ENCODE data around the gene ALKBH4.

Gene ALKBH4

DNA sequence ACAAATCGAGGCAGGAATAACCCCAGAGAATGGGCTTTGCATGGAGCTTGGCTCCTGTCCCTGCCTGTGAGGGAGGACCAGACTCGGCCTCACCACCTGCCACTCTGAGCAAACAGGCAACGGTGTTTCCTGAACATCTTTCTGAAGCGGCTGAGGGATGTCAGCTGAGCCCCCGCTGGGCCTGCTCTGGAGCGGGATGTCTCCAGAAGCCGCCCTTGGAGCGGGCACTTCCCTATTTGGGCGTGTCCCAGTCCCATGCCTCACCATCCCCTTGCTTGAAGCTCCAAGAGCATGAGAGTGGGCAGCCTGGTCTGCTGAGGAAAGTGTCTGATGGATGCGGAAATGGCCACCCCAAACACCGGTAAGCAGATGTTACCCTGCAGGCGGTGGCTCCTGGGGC lies 10.2 kb downstream of the ALKBH4 start:
- TF ChIP-seq, protein P1, sequence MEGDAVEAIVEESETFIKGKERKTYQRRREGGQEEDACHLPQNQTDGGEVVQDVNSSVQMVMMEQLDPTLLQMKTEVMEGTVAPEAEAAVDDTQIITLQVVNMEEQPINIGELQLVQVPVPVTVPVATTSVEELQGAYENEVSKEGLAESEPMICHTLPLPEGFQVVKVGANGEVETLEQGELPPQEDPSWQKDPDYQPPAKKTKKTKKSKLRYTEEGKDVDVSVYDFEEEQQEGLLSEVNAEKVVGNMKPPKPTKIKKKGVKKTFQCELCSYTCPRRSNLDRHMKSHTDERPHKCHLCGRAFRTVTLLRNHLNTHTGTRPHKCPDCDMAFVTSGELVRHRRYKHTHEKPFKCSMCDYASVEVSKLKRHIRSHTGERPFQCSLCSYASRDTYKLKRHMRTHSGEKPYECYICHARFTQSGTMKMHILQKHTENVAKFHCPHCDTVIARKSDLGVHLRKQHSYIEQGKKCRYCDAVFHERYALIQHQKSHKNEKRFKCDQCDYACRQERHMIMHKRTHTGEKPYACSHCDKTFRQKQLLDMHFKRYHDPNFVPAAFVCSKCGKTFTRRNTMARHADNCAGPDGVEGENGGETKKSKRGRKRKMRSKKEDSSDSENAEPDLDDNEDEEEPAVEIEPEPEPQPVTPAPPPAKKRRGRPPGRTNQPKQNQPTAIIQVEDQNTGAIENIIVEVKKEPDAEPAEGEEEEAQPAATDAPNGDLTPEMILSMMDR (IDR thresholded peaks at IDR 0.05; ENCODE audit: low read depth, low read length, missing control alignments) = no peak
- no peak for DNase-seq (ENCODE audit: low read depth)
- no peak overlapping the region for H3K4me3 ChIP-seq (ENCODE audit: low read depth, low read length)

DNA sequence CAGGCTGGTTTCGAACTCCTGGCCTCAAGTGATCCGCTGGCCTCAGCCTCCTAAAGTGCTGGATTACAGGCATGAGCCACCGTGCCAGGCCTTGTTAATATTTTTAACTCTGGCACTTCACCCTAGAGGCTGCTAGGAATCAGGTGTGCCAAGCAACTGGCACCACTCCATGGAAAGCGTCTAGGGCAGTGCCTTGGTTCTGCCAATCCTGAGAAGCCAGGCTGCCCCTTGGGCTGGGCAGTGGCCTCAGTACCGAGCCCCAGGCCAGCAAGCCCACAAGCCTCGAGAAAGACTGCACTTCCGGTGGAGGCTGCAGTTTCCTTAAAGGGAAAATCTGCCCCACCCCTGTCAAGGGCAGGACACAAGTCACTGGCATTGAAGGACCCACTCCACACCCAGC lies 11.3 kb downstream of the ALKBH4 start:
- TF ChIP-seq, protein P1 (IDR thresholded peaks at IDR 0.05; ENCODE audit: low read depth, low read length, missing control alignments) = no peak
- H3K4me3 ChIP-seq (ENCODE audit: low read depth, low read length) = no peak overlapping the region
- no peak for DNase-seq (ENCODE audit: low read depth)

DNA sequence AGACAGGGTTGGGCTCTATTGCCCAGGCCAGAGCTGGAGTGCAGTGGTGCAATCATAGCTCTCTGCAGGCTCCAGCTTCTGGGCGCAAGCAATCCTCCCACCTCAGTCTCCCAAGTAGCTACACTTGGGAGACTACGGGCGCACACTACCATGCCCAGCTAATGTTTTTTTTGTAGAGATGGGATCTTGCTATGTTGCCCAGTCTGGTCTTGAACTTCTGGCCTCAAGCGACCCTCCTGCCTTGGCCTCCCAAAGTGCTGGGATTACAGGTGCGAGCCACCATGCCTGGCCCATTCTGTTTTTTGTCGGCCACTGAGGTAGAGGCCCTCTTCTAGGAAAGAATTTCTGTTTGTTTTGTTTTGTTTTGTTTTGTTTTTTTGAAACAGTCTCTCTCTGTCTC lies 12.2 kb downstream of the ALKBH4 start:
- no peak overlapping the region for H3K4me3 ChIP-seq (ENCODE audit: low read depth, low read length)
- TF ChIP-seq, protein P1 (IDR thresholded peaks at IDR 0.05; ENCODE audit: low read depth, low read length, missing control alignments) = no peak
- no peak for DNase-seq (ENCODE audit: low read depth)

DNA sequence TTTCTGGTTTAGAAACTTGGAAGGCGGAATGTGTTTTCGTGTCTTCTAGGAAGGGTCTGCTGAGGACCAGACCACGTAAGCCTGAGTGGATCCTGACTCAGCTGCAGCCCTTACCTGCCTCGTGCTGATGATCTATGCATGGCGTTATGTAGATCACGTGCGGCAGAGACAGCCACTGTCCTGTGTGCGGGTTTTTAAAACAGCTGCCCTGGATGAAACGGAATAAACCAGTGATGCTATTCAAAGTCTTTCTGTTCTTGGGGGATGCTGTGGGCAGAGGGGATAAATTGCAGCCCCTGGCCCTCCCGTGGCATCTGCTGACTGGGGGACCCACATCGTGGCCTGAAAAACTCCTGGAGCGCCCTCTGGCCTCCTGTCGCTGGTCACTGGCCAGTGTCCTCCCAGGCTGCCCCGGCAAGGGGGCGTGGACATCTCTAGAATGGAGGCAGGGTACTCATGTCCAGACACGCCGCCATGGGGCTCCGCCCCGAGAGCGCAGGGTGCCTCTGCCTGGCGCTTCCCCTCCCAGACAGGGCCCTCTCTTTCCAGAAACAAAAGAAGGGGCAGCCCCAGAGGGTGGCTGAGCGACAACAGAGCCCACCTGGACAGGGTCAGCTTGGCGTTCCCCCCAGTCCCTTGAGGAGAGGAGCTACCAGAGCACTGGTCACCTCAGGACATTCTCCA lies 13.2 kb downstream of the ALKBH4 start:
- no peak overlapping the region for H3K4me3 ChIP-seq (ENCODE audit: low read depth, low read length)
- TF ChIP-seq, protein P1 (IDR thresholded peaks at IDR 0.05; ENCODE audit: low read depth, low read length, missing control alignments) = no peak
- DNase-seq (ENCODE audit: low read depth) = no peak

DNA sequence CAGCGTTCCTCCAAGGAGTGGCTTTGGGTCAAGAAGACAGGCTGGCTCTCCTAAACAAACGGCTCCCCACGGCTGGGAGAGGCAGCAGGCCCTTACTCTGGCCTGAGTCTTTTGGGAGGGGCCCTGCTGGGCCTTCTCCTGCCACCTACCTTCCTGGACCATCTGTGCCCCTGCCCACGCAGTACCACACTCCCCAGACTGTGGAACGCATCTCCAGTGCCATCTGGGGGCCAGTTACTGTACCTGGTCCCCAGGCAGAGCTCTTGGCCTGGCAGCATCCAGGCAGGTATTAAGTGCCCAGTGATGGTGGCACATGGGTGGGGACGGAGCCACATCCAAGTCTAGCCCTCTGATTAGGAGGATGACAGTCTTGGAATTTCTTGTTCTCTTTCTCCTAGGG lies 14.4 kb downstream of the ALKBH4 start:
- H3K4me3 ChIP-seq (ENCODE audit: low read depth, low read length) = no peak overlapping the region
- no peak for DNase-seq (ENCODE audit: low read depth)
- TF ChIP-seq, protein P1 (IDR thresholded peaks at IDR 0.05; ENCODE audit: low read depth, low read length, missing control alignments) = peak; percentile 65

DNA sequence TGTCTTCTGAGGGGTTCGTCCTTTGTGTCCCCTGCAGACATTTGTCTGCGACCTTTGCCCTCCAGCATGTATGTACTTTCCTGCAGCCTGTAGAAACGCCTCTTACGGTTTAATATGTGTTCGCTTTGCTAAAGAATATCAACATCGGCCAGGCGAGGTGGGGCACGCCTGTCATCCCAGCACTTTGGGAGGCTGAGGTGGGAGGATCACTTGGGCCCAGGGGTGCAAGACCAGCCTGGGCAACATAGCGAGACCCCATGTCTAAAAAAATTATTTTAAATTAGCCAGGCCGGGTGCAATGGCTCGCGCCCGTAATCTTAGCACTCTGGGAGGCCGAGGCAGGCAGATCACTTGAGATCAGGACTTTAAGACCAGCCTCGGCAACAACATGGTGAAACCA lies 15.5 kb downstream of the ALKBH4 start:
- DNase-seq (ENCODE audit: low read depth) = no peak
- no peak overlapping the region for H3K4me3 ChIP-seq (ENCODE audit: low read depth, low read length)
- TF ChIP-seq, protein P1 (IDR thresholded peaks at IDR 0.05; ENCODE audit: low read depth, low read length, missing control alignments) = no peak

DNA sequence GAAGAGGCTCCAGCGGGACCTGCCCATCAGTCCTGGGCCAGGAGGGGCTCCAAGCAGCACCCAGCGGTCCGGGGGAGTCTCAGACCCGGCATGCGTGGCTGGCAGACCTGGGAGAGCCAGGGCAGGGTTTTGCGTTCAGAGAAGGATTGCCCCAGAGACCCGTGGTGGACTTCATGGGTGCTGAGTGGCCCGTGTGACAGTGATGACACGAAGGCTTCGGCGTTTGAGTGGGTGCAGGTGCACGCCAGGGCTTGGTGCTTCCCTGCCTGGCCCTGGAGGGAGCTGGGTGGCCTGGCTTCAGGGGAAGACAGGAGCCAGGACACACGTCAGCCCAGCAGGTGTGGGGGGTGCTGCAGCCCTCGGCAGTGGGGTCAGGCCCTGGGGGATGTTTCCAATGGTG lies 17.4 kb downstream of the ALKBH4 start:
- TF ChIP-seq, protein P1 (IDR thresholded peaks at IDR 0.05; ENCODE audit: low read depth, low read length, missing control alignments) = no peak
- DNase-seq (ENCODE audit: low read depth) = no peak
- no peak overlapping the region for H3K4me3 ChIP-seq (ENCODE audit: low read depth, low read length)
